CD4-positive, CD25-positive, alpha-beta regulatory T cell (primary cell): ENCODE results near the gene DNAH5. TPM values are rescaled to one million over a fixed set of nuclear protein-coding genes. Genes with fewer than 3 reads are reported as not detected.

Experiments used
- ATAC-seq, 2 donors: fragments of 150-1000 bp; cut with Tn5 transposase; one replicate each; pipeline ENCODE4 v1.10.0; 2021; ENCODE audit warnings: low read depth in 2 of 2, moderate number of reproducible peaks in 2 of 2, moderate library complexity in 1 of 2
- DNase-seq, 3 donors: peaks; one replicate each; pipeline versions ENCODE4 v3.0.0 to v3.0.0-alpha.2; 2012 to 2022; ENCODE audit warnings: mixed read lengths in 1 of 3
- H3K27ac ChIP-seq: one replicate; pipeline ENCODE4 v1.7.0; 2013; ENCODE audit warnings: mild to moderate bottlenecking, low read length; ENCODE audit not compliant: insufficient read depth, poor library complexity, severe bottlenecking
- H3K27me3 ChIP-seq: one replicate; pipeline ENCODE4 v1.7.0; 2013; ENCODE audit warnings: low read length; ENCODE audit not compliant: control insufficient read depth, insufficient read depth
- H3K36me3 ChIP-seq: one replicate; pipeline ENCODE4 v1.7.0; 2013; ENCODE audit warnings: mild to moderate bottlenecking, low read length, moderate library complexity; ENCODE audit not compliant: control insufficient read depth, insufficient read depth
- H3K4me1 ChIP-seq: 2 replicates; pipeline ENCODE4 v1.7.0; 2013; ENCODE audit warnings: mild to moderate bottlenecking, low read length; ENCODE audit not compliant: insufficient read depth, control insufficient read depth, poor library complexity, severe bottlenecking
- H3K4me3 ChIP-seq: one replicate; pipeline ENCODE4 v1.7.0; 2013; ENCODE audit warnings: low read depth, mild to moderate bottlenecking, low read length, moderate library complexity
- H3K9me3 ChIP-seq, 2 experiments: 1 replicate in 1 of 2; 2 replicates in 1 of 2; pipeline ENCODE4 v1.7.0; 2013; ENCODE audit warnings: low read length in 2 of 2, mild to moderate bottlenecking in 1 of 2, moderate library complexity in 1 of 2; ENCODE audit not compliant: control insufficient read depth in 2 of 2
- H3K27ac Mint-ChIP-seq, 3 donors: one replicate each; pipeline ENCODE4 v1.8.0; 2020 to 2022; ENCODE audit warnings: mild to moderate bottlenecking in 3 of 3, mixed read lengths in 3 of 3, moderate library complexity in 2 of 3
- H3K27me3 Mint-ChIP-seq: one replicate; pipeline ENCODE4 v1.8.0; 2022; ENCODE audit warnings: mild to moderate bottlenecking, mixed read lengths
- H3K36me3 Mint-ChIP-seq: one replicate; pipeline ENCODE4 v1.8.0; 2020; ENCODE audit warnings: mixed read lengths
- H3K4me1 Mint-ChIP-seq, 4 donors: one replicate each; pipeline ENCODE4 v1.8.0; 2020 to 2022; ENCODE audit warnings: mixed read lengths in 4 of 4, mild to moderate bottlenecking in 1 of 4
- H3K4me3 Mint-ChIP-seq, 4 donors: one replicate each; pipeline ENCODE4 v1.8.0; 2020 to 2022; ENCODE audit warnings: mild to moderate bottlenecking in 4 of 4, mixed read lengths in 4 of 4, moderate library complexity in 3 of 4
- H3K9me3 Mint-ChIP-seq, 7 donors: one replicate each; pipeline ENCODE4 v1.8.0; 2020 to 2022; ENCODE audit warnings: mixed read lengths in 7 of 7, mild to moderate bottlenecking in 3 of 7, moderate library complexity in 2 of 7
- polyA plus RNA-seq, 4 donors: library from polyadenylated mRNA; unstranded; fragments of 300-500 nt; fragmentation: Illumina TruSeq; gene quantifications; one replicate each; pipeline ENCODE4 v1.2.3, GENCODE V29; 2021
- total RNA-seq: library from RNA; stranded (reverse); gene quantifications from one replicate; pipeline ENCODE4 v1.2.3, GENCODE V29; 2022

DNAH5 gene, protein sequence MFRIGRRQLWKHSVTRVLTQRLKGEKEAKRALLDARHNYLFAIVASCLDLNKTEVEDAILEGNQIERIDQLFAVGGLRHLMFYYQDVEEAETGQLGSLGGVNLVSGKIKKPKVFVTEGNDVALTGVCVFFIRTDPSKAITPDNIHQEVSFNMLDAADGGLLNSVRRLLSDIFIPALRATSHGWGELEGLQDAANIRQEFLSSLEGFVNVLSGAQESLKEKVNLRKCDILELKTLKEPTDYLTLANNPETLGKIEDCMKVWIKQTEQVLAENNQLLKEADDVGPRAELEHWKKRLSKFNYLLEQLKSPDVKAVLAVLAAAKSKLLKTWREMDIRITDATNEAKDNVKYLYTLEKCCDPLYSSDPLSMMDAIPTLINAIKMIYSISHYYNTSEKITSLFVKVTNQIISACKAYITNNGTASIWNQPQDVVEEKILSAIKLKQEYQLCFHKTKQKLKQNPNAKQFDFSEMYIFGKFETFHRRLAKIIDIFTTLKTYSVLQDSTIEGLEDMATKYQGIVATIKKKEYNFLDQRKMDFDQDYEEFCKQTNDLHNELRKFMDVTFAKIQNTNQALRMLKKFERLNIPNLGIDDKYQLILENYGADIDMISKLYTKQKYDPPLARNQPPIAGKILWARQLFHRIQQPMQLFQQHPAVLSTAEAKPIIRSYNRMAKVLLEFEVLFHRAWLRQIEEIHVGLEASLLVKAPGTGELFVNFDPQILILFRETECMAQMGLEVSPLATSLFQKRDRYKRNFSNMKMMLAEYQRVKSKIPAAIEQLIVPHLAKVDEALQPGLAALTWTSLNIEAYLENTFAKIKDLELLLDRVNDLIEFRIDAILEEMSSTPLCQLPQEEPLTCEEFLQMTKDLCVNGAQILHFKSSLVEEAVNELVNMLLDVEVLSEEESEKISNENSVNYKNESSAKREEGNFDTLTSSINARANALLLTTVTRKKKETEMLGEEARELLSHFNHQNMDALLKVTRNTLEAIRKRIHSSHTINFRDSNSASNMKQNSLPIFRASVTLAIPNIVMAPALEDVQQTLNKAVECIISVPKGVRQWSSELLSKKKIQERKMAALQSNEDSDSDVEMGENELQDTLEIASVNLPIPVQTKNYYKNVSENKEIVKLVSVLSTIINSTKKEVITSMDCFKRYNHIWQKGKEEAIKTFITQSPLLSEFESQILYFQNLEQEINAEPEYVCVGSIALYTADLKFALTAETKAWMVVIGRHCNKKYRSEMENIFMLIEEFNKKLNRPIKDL (N-terminal part only)
- total RNA-seq (not detected), polyA plus RNA-seq (not detected)

- H3K27me3 Mint-ChIP-seq = no peaks in the 10 kb centered on the region
- H3K4me1 Mint-ChIP-seq = no peaks in the 10 kb centered on the region
- no peaks in the 10 kb centered on the region for H3K36me3 Mint-ChIP-seq
- no peak within 1 kb of the TSS for H3K4me3 Mint-ChIP-seq
- no peak for DNase-seq
- H3K4me1 ChIP-seq = no peaks in the 10 kb centered on the region
- ATAC-seq = no peak
- H3K9me3 Mint-ChIP-seq = peaks cover 0 to 6% (median 1%) of the 10 kb centered on the region in 7 donors
- no peak within 1 kb of the TSS for H3K27ac ChIP-seq
- H3K9me3 ChIP-seq = no peaks in the 10 kb centered on the region
- no peaks in the 10 kb centered on the region for H3K27me3 ChIP-seq
- no peak within 1 kb of the TSS for H3K4me3 ChIP-seq
- H3K36me3 ChIP-seq = no peaks in the 10 kb centered on the region
- no peak within 1 kb of the TSS for H3K27ac Mint-ChIP-seq
These were observed at the start of gene DNAH5 for GRCh38 chr5:13944560-13945199. Gene DNAH5 (minus strand): TSS chr5:13944688. CDS start chr5:13944438, 250 bp downstream.

DNA sequence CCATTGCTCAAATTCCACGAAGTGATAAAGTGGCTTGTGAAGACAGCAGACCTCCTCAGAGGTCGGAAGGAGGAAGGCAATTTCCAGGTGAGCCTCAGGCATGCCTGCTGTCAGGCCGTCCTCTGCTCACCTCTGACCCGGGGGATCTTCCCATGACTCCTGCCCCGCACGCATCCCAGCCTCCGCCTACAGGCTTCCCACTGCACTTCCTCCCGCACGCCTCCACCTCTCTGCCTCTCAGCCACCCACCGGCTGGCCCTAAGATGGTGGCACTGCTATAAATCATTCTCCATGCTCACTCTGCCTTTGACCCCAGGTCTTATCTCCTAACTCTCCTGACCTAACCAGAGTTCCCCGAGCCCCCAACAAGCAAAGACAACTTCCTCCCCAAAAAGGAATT, 49.4 kb upstream of the DNAH5 start:
- Histone ChIP-seq H3K27ac (no peak overlapping the region), H3K9me3 (peaks cover 4 to 8% of the 10 kb centered on the region in 2 experiments), H3K4me3 (no peak overlapping the region), H3K4me1 (no peaks in the 10 kb centered on the region), H3K27me3 (no peaks in the 10 kb centered on the region), H3K36me3 (no peaks in the 10 kb centered on the region)
- no peaks in the 10 kb centered on the region for H3K27me3 Mint-ChIP-seq
- DNase-seq (no peak), ATAC-seq (no peak)
- H3K4me1 Mint-ChIP-seq = no peaks in the 10 kb centered on the region
- no peaks in the 10 kb centered on the region for H3K36me3 Mint-ChIP-seq
- no peak overlapping the region for H3K27ac Mint-ChIP-seq
- peaks cover 0 to 17% (median 5%) of the 10 kb centered on the region in 7 donors for H3K9me3 Mint-ChIP-seq
- no peak overlapping the region for H3K4me3 Mint-ChIP-seq

- no peaks in the 10 kb centered on the region for H3K36me3 ChIP-seq
- no peaks in the 10 kb centered on the region for H3K4me1 ChIP-seq
- Mint-ChIP-seq H3K27ac (no peak overlapping the region), H3K4me1 (no peaks in the 10 kb centered on the region), H3K9me3 (peaks cover 0 to 14% (median 5%) of the 10 kb centered on the region in 7 donors), H3K36me3 (no peaks in the 10 kb centered on the region), H3K27me3 (no peaks in the 10 kb centered on the region), H3K4me3 (no peak overlapping the region)
- no peak overlapping the region for H3K27ac ChIP-seq
- ATAC-seq (no peak), DNase-seq (no peak)
- H3K4me3 ChIP-seq = no peak overlapping the region
- peaks cover 4 to 8% of the 10 kb centered on the region in 2 experiments for H3K9me3 ChIP-seq
- H3K27me3 ChIP-seq = no peaks in the 10 kb centered on the region
These were observed 48.3 kb upstream of the DNAH5 start for GRCh38 chr5:13992795-13993194.

DNA sequence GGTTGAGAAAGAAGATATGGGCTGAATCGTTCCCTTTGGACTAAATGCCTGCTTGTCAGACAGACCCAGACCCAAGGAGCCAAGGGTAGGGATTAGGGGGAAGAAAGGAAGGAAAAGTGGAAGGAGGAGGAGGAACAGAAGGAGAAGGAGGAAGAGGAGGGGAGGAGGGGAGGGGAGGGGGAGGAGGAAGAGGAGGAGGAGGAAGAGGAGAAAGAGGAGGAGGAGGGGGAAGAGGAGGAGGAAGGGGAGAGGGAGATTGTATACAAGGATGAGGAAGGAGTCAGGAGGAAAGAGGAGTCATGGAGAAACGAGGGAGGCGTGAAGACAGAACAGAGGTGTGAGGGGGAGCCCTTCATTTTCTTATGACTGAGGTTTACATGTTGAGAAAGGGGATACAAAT, 46.9 kb upstream of the DNAH5 start:
- H3K4me1 Mint-ChIP-seq = no peaks in the 10 kb centered on the region
- H3K36me3 ChIP-seq = no peaks in the 10 kb centered on the region
- H3K9me3 ChIP-seq = no peaks in the 10 kb centered on the region
- no peak overlapping the region for H3K4me3 ChIP-seq
- H3K27ac Mint-ChIP-seq = no peak overlapping the region
- no peaks in the 10 kb centered on the region for H3K4me1 ChIP-seq
- ATAC-seq (no peak), DNase-seq (no peak)
- no peak overlapping the region for H3K27ac ChIP-seq
- H3K27me3 ChIP-seq = no peaks in the 10 kb centered on the region
- no peaks in the 10 kb centered on the region for H3K27me3 Mint-ChIP-seq
- peaks cover 0 to 7% (median 2%) of the 10 kb centered on the region in 7 donors for H3K9me3 Mint-ChIP-seq
- no peaks in the 10 kb centered on the region for H3K36me3 Mint-ChIP-seq
- H3K4me3 Mint-ChIP-seq = no peak overlapping the region

GRCh38 chr5:13990896-13991295, 46.4 kb upstream of the DNAH5 start:
- DNase-seq (no peak), ATAC-seq (no peak)
- Histone ChIP-seq H3K4me3 (no peak overlapping the region), H3K36me3 (no peaks in the 10 kb centered on the region), H3K27ac (no peak overlapping the region), H3K9me3 (no peaks in the 10 kb centered on the region), H3K27me3 (no peaks in the 10 kb centered on the region), H3K4me1 (no peaks in the 10 kb centered on the region)
- Mint-ChIP-seq H3K9me3 (peaks cover 0 to 7% (median 2%) of the 10 kb centered on the region in 7 donors), H3K4me3 (no peak overlapping the region), H3K27ac (no peak overlapping the region), H3K4me1 (no peaks in the 10 kb centered on the region), H3K27me3 (no peaks in the 10 kb centered on the region), H3K36me3 (no peaks in the 10 kb centered on the region)

DNA sequence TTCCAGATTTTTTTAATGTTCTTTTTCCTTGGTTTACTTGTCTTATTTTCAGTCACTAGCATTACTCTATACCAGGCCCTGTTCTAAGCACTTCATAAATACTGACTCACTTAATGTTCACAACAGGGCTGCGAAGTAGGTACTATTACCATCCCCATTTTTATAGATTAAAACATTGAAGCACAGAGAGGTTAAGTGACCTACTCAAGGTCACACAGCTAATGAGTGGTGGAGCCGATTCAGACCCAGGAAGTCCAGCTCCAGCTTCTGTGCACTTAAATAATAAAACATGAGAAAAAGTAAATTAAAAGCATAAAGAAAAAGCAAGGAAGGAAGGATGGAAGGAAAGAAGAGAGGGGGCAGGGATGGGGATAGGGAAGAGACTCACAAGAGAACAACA, 45.3 kb upstream of the DNAH5 start:
- no peak for ATAC-seq
- DNase-seq = no peak
- H3K4me1 ChIP-seq = no peaks in the 10 kb centered on the region
- H3K27me3 ChIP-seq = no peaks in the 10 kb centered on the region
- Mint-ChIP-seq H3K4me3 (no peak overlapping the region), H3K36me3 (no peaks in the 10 kb centered on the region), H3K27ac (no peak overlapping the region), H3K9me3 (peaks cover 0 to 4% (median 2%) of the 10 kb centered on the region in 7 donors), H3K4me1 (no peaks in the 10 kb centered on the region), H3K27me3 (no peaks in the 10 kb centered on the region)
- H3K36me3 ChIP-seq = no peaks in the 10 kb centered on the region
- H3K27ac ChIP-seq = no peak overlapping the region
- no peaks in the 10 kb centered on the region for H3K9me3 ChIP-seq
- no peak overlapping the region for H3K4me3 ChIP-seq

GRCh38 chr5:13987843-13988464, 43.5 kb upstream of the DNAH5 start:
- Histone ChIP-seq H3K4me1 (no peaks in the 10 kb centered on the region), H3K36me3 (no peaks in the 10 kb centered on the region), H3K9me3 (no peaks in the 10 kb centered on the region), H3K27ac (no peak overlapping the region), H3K4me3 (no peak overlapping the region), H3K27me3 (no peaks in the 10 kb centered on the region)
- H3K9me3 Mint-ChIP-seq = peaks cover 0 to 2% (median 0%) of the 10 kb centered on the region in 7 donors
- H3K4me1 Mint-ChIP-seq = no peaks in the 10 kb centered on the region
- H3K36me3 Mint-ChIP-seq = no peaks in the 10 kb centered on the region
- no peak overlapping the region for H3K27ac Mint-ChIP-seq
- no peaks in the 10 kb centered on the region for H3K27me3 Mint-ChIP-seq
- H3K4me3 Mint-ChIP-seq = no peak overlapping the region
- DNase-seq (peak in 1 of 3 donors; percentile 29), ATAC-seq (no peak)
